ENCODE measurements around the gene RNU1-2.

- TF ChIP-seq CTCF (IDR thresholded peaks at IDR 0.05 in 8 of 11, conservative IDR thresholded peaks at IDR 0.05 in 3 of 11) (no peak), POLR2AphosphoS5 (IDR thresholded peaks at IDR 0.05) (no peak), POLR2A (IDR thresholded peaks at IDR 0.05) (no peak)
Measured at GRCh38 chr1:16906873-16907272, 11.1 kb downstream of the RNU1-2 start.
